Erythroblast (primary cell): Measurements from ENCODE around the gene IL17A.
"Not testable (repeated sequence)": the region's sequence is repeated elsewhere in the genome, so short reads cannot be mapped to it uniquely, and the experiment has no call there.

ENCODE experiments used
- DNase-seq, 2 experiments: peaks; one replicate each; lab custom pipeline; 2025; lab: John Stamatoyannopoulos, UW
- GATA1 ChIP-seq: IDR thresholded peaks from 2 replicates; pipeline ENCODE4 v1.6.1; 2011; ENCODE audit warnings: low read depth, mild to moderate bottlenecking, control low read depth, low read length, moderate library complexity
- POLR2A ChIP-seq: IDR thresholded peaks from 2 replicates; pipeline ENCODE4 v1.6.1; 2011; ENCODE audit warnings: mild to moderate bottlenecking, low read length

IL17A gene

GRCh38 chr6:52180787-52181558 lies 5.2 kb upstream of the IL17A start:
- DNase-seq, result no peak
- TF ChIP-seq POLR2A (no peak), GATA1 (no peak)

- no peak for DNase-seq
Measured at GRCh38 chr6:52183131-52183713, 3.0 kb upstream of the IL17A start.

GRCh38 chr6:52186480-52186879 lies 305 bp downstream of the IL17A start:
- DNase-seq, result no peak
- TF ChIP-seq POLR2A (no peak), GATA1 (no peak)

More at GRCh38 chr6:52183131-52183713, 3.0 kb upstream of the IL17A start:
- no peak for TF ChIP-seq POLR2A

- DNase-seq, result no peak
- TF ChIP-seq GATA1, result no peak
- no peak for TF ChIP-seq POLR2A
Measured at GRCh38 chr6:52187098-52187497, 923 bp downstream of the IL17A start.

GRCh38 chr6:52189974-52190373 lies 3.8 kb downstream of the IL17A start:
- no peak for TF ChIP-seq GATA1
- no peak for TF ChIP-seq POLR2A
- no peak for DNase-seq

- TF ChIP-seq GATA1 (no peak), POLR2A (no peak)
- DNase-seq, result no peak
Measured at GRCh38 chr6:52190409-52190808, 4.2 kb downstream of the IL17A start.

GRCh38 chr6:52191824-52192223 lies 5.6 kb downstream of the IL17A start:
- DNase-seq, result no peak
- TF ChIP-seq POLR2A (no peak), GATA1 (no peak)

- TF ChIP-seq POLR2A (no peak), GATA1 (no peak)
- no peak for DNase-seq
Measured at GRCh38 chr6:52195886-52196285, 9.7 kb downstream of the IL17A start.

- DNase-seq, result not testable (repeated sequence)
Measured at GRCh38 chr6:52200088-52200487, 13.9 kb downstream of the IL17A start.

GRCh38 chr6:52201046-52201445 lies 14.9 kb downstream of the IL17A start:
- DNase-seq, result no peak
- TF ChIP-seq POLR2A, result no peak
- TF ChIP-seq GATA1, result no peak

GRCh38 chr6:52201493-52201892 lies 15.3 kb downstream of the IL17A start:
- no peak for TF ChIP-seq GATA1
- no peak for TF ChIP-seq POLR2A
- DNase-seq, result no peak

- DNase-seq, result no peak
- TF ChIP-seq POLR2A (no peak), GATA1 (no peak)
Measured at GRCh38 chr6:52207066-52207465, 20.9 kb downstream of the IL17A start.

GRCh38 chr6:52208612-52209011 lies 22.4 kb downstream of the IL17A start:
- TF ChIP-seq GATA1, result no peak
- TF ChIP-seq POLR2A, result no peak
- DNase-seq, result no peak

- TF ChIP-seq GATA1, result no peak
- TF ChIP-seq POLR2A, result no peak
- DNase-seq, result no peak
Measured at GRCh38 chr6:52209770-52210169, 23.6 kb downstream of the IL17A start.

- no peak for TF ChIP-seq POLR2A
- TF ChIP-seq GATA1, result no peak
- no peak for DNase-seq
Measured at GRCh38 chr6:52210227-52210626, 24.1 kb downstream of the IL17A start.

GRCh38 chr6:52213127-52213526 lies 27.0 kb downstream of the IL17A start:
- no peak for TF ChIP-seq GATA1
- TF ChIP-seq POLR2A, result no peak
- no peak for DNase-seq
